ENCODE results near the gene ST3GAL2.

ST3GAL2 gene

GRCh38 chr16:70433458-70434103 is 5.3 kb downstream of the ST3GAL2 start:
- Histone ChIP-seq H3K4me1 (peaks cover 71% of the 10 kb centered on the region), H3K9ac (no peak overlapping the region), H3K9me3 (ENCODE audit: control insufficient read depth, low read length) (no peaks in the 10 kb centered on the region), H3K79me2 (peaks cover 16% of the 10 kb centered on the region), H3K36me3 (ENCODE audit: control insufficient read depth, insufficient read depth, low read length) (no peaks in the 10 kb centered on the region), H3K4me3 (ENCODE audit: low read depth, low read length) (no peak overlapping the region), H3K27ac (peak overlapping the region; percentile 70), H3K27me3 (ENCODE audit: control insufficient read depth, insufficient read depth, low read length) (no peaks in the 10 kb centered on the region), H3K4me2 (ENCODE audit: low read length) (peak overlapping the region; percentile 39), H2AFZ (no peak overlapping the region)
- TF ChIP-seq, protein P1, sequence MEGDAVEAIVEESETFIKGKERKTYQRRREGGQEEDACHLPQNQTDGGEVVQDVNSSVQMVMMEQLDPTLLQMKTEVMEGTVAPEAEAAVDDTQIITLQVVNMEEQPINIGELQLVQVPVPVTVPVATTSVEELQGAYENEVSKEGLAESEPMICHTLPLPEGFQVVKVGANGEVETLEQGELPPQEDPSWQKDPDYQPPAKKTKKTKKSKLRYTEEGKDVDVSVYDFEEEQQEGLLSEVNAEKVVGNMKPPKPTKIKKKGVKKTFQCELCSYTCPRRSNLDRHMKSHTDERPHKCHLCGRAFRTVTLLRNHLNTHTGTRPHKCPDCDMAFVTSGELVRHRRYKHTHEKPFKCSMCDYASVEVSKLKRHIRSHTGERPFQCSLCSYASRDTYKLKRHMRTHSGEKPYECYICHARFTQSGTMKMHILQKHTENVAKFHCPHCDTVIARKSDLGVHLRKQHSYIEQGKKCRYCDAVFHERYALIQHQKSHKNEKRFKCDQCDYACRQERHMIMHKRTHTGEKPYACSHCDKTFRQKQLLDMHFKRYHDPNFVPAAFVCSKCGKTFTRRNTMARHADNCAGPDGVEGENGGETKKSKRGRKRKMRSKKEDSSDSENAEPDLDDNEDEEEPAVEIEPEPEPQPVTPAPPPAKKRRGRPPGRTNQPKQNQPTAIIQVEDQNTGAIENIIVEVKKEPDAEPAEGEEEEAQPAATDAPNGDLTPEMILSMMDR (IDR thresholded peaks at IDR 0.05), result no peak

- peak overlapping the region; percentile 26 for H2AFZ ChIP-seq
- H3K9ac ChIP-seq, result no peak overlapping the region
- no peaks in the 10 kb centered on the region for H3K27me3 ChIP-seq (ENCODE audit: control insufficient read depth, insufficient read depth, low read length)
- H3K4me1 ChIP-seq, result peaks cover 78% of the 10 kb centered on the region
- H3K4me2 ChIP-seq (ENCODE audit: low read length), result peak overlapping the region; percentile 39
- H3K4me3 ChIP-seq (ENCODE audit: low read depth, low read length), result no peak overlapping the region
- H3K79me2 ChIP-seq, result peaks cover 16% of the 10 kb centered on the region
- TF ChIP-seq, protein P1 (IDR thresholded peaks at IDR 0.05), result no peak
- peak overlapping the region; percentile 70 for H3K27ac ChIP-seq
- no peaks in the 10 kb centered on the region for H3K36me3 ChIP-seq (ENCODE audit: control insufficient read depth, insufficient read depth, low read length)
- no peaks in the 10 kb centered on the region for H3K9me3 ChIP-seq (ENCODE audit: control insufficient read depth, low read length)
These were observed 6.0 kb downstream of the ST3GAL2 start for GRCh38 chr16:70432723-70433457.

GRCh38 chr16:70432356-70432722 is 6.6 kb downstream of the ST3GAL2 start:
- Histone ChIP-seq H3K9me3 (ENCODE audit: control insufficient read depth, low read length) (no peaks in the 10 kb centered on the region), H3K27me3 (ENCODE audit: control insufficient read depth, insufficient read depth, low read length) (no peaks in the 10 kb centered on the region), H3K27ac (peak overlapping the region; percentile 70), H3K36me3 (ENCODE audit: control insufficient read depth, insufficient read depth, low read length) (no peaks in the 10 kb centered on the region), H2AFZ (no peak overlapping the region), H3K4me2 (ENCODE audit: low read length) (peak overlapping the region; percentile 39), H3K4me3 (ENCODE audit: low read depth, low read length) (no peak overlapping the region), H3K4me1 (peaks cover 80% of the 10 kb centered on the region), H3K79me2 (peaks cover 16% of the 10 kb centered on the region), H3K9ac (no peak overlapping the region)
- TF ChIP-seq, protein P1 (IDR thresholded peaks at IDR 0.05), result no peak

GRCh38 chr16:70430667-70431536 is 8.0 kb downstream of the ST3GAL2 start:
- TF ChIP-seq, protein P1 (IDR thresholded peaks at IDR 0.05), result no peak
- H3K4me3 ChIP-seq (ENCODE audit: low read depth, low read length), result no peak overlapping the region
- peak overlapping the region; percentile 37 for H3K4me2 ChIP-seq (ENCODE audit: low read length)
- H2AFZ ChIP-seq, result peak overlapping the region; percentile 44
- peaks cover 19% of the 10 kb centered on the region for H3K79me2 ChIP-seq
- H3K4me1 ChIP-seq, result peaks cover 70% of the 10 kb centered on the region
- peak overlapping the region; percentile 74 for H3K27ac ChIP-seq
- H3K9me3 ChIP-seq (ENCODE audit: control insufficient read depth, low read length), result no peaks in the 10 kb centered on the region
- no peaks in the 10 kb centered on the region for H3K27me3 ChIP-seq (ENCODE audit: control insufficient read depth, insufficient read depth, low read length)
- no peaks in the 10 kb centered on the region for H3K36me3 ChIP-seq (ENCODE audit: control insufficient read depth, insufficient read depth, low read length)
- H3K9ac ChIP-seq, result no peak overlapping the region

Data from parathyroid adenoma (tissue), 2 donors.